Spleen (tissue), 11 donors: Measurements from ENCODE around the gene TEK. TPM values are rescaled to one million over a fixed set of nuclear protein-coding genes. Genes with fewer than 3 reads are reported as not detected.

Experiments used
- DNase-seq: peaks from one replicate; pipeline ENCODE4 v3.0.0-alpha.2; 2020
- H3K27ac ChIP-seq, 8 donors: fragments of 200-600 bp; sonication (generic) in 7 of 8; 1 replicate in 4 of 8; 2 replicates in 4 of 8; pipeline versions ENCODE4 v1.5.0 to v1.8.0; 2016 to 2021; ENCODE audit warnings: inconsistent platforms in 4 of 8, mild to moderate bottlenecking in 4 of 8, moderate library complexity in 1 of 8
- H3K27me3 ChIP-seq, 7 donors: fragments of 200-600 bp; sonication (generic) in 6 of 7; replicated peaks in 1 of 7; 1 replicate in 4 of 7; 2 replicates in 3 of 7; pipeline versions ENCODE4 v1.5.0 to v1.8.0; 2016 to 2021; ENCODE audit warnings: inconsistent platforms in 3 of 7, mild to moderate bottlenecking in 1 of 7
- H3K36me3 ChIP-seq, 6 donors: fragments of 200-600 bp; sonication (generic) in 5 of 6; 1 replicate in 4 of 6; 2 replicates in 2 of 6; pipeline versions ENCODE4 v1.5.0 to v1.8.0; 2016 to 2021; ENCODE audit warnings: inconsistent platforms in 2 of 6
- H3K4me1 ChIP-seq, 6 donors: fragments of 200-600 bp; sonication (generic) in 5 of 6; 1 replicate in 3 of 6; 2 replicates in 3 of 6; pipeline versions ENCODE4 v1.5.0 to v1.8.0; 2016 to 2021; ENCODE audit warnings: inconsistent platforms in 3 of 6
- H3K4me3 ChIP-seq, 8 donors: fragments of 200-600 bp; sonication (generic) in 7 of 8; 1 replicate in 4 of 8; 2 replicates in 4 of 8; pipeline versions ENCODE4 v1.5.0 to v1.8.0; 2016 to 2021; ENCODE audit warnings: inconsistent platforms in 4 of 8, mild to moderate bottlenecking in 4 of 8, moderate library complexity in 2 of 8
- H3K9me3 ChIP-seq, 8 donors: fragments of 200-600 bp; sonication (generic) in 7 of 8; 1 replicate in 4 of 8; 2 replicates in 4 of 8; pipeline versions ENCODE4 v1.5.0 to v1.8.0; 2016 to 2021; ENCODE audit warnings: inconsistent platforms in 4 of 8
- POLR2A ChIP-seq, 3 donors: fragments of 450-650 bp; IDR thresholded peaks; one replicate each; pipeline ENCODE4 v1.5.1; 2017; ENCODE audit warnings: antibody characterized with exemption in 3 of 3, mild to moderate bottlenecking in 1 of 3
- POLR2AphosphoS5 ChIP-seq, 3 donors: sonication (generic); formaldehyde crosslinking; IDR thresholded peaks; one replicate each; pipeline ENCODE4 v1.5.1; 2017; ENCODE audit warnings: antibody characterized with exemption in 3 of 3
- WGBS, 5 donors: extraction: QIAGEN DNeasy Blood & Tissue Kit in 3 of 5; methylation state at CpG; one replicate each; pipeline versions ENCODE4 v1.1.5 to v1.1.7; 2013 to 2018; 5-methylcytosine and 5-hydroxymethylcytosine counted together
- intact Hi-C: fragments of 100-400 bp; cut with DNase I; formaldehyde crosslinking; loops from one replicate; pipeline ENCODE4 v1.15.0; 2023; ENCODE audit warnings: low total_unique reads
- polyA plus RNA-seq, 3 donors: library from polyadenylated mRNA; stranded (reverse); fragments of 200-250 nt; gene quantifications; one replicate each; pipeline ENCODE4 v1.2.1, GENCODE V29; 2013
- total RNA-seq, 7 donors: library from RNA; depleted of rRNA in 3 of 7; stranded (reverse); fragments of >200 nt in 3 of 7; fragmentation: NEBNext Ultra II Directional in 4 of 7; extraction: Animal tissue kit (Norgen Biotek cat#: 25700) in 4 of 7; gene quantifications; one replicate each; pipeline versions ENCODE4 v1.1.0 to v1.2.1, GENCODE V29; 2016 to 2021
- TF ChIP-seq, protein P1 (sequence below), 11 experiments: fragments of 200-600 bp in 7 of 11; fragments of 450-650 bp in 4 of 11; sonication (generic) in 4 of 11; IDR thresholded peaks in 8 of 11; conservative IDR thresholded peaks in 3 of 11; 1 replicate in 7 of 11; 2 replicates in 4 of 11; pipeline versions ENCODE4 v1.4.0 to v1.8.0; 2016 to 2021; ENCODE audit warnings: antibody characterized with exemption in 11 of 11, inconsistent platforms in 4 of 11, mild to moderate bottlenecking in 1 of 11
- donor health status: healthy with polysubstance abuse.
- donor health status: DM: no; HTN: no; CAD: no; lungs with moderate emphysema.
- donor health status: DM: no; HTN: no; CAD: no.
- donor health status: Bipolar disorder and iron deficiency.
- donor health status: healthy.
- donor health status: DM: no; HTN: no; CAD: no.
- donor health status: DM: yes; HTN: yes; CAD: no.

TEK gene
- total and polyA plus RNA-seq, 10 donors = 2.6 to 58.7 (median 44.4) TPM

DNA sequence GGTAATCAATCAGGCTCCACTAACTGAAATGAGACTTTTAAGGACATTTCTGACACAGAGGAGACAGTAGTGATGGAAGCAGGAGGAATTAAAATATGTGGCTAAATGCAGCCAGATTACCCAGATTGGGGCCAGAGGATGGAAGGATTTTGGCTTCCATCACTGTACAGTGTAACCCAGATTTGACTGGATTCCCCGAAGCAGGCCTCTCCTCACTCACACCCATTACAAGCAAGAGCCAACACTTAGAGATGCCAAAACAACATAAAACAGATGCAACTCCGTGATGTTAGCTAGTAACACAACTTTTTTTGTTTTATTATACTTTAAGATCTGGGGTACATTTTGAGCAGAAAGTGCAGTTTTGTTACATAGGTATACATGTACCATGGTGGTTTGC is 17.6 kb downstream of the TEK start:
- H3K4me1 ChIP-seq = peaks cover 0 to 7% (median 2%) of the 10 kb centered on the region in 6 donors
- DNase-seq = no peak
- TF ChIP-seq, protein P1, sequence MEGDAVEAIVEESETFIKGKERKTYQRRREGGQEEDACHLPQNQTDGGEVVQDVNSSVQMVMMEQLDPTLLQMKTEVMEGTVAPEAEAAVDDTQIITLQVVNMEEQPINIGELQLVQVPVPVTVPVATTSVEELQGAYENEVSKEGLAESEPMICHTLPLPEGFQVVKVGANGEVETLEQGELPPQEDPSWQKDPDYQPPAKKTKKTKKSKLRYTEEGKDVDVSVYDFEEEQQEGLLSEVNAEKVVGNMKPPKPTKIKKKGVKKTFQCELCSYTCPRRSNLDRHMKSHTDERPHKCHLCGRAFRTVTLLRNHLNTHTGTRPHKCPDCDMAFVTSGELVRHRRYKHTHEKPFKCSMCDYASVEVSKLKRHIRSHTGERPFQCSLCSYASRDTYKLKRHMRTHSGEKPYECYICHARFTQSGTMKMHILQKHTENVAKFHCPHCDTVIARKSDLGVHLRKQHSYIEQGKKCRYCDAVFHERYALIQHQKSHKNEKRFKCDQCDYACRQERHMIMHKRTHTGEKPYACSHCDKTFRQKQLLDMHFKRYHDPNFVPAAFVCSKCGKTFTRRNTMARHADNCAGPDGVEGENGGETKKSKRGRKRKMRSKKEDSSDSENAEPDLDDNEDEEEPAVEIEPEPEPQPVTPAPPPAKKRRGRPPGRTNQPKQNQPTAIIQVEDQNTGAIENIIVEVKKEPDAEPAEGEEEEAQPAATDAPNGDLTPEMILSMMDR (IDR thresholded peaks at IDR 0.05 in 8 of 11, conservative IDR thresholded peaks at IDR 0.05 in 3 of 11) = no peak
- no peak for TF ChIP-seq POLR2A (IDR thresholded peaks at IDR 0.05)
- no peak for TF ChIP-seq POLR2AphosphoS5 (IDR thresholded peaks at IDR 0.05)
- no peak overlapping the region for H3K4me3 ChIP-seq
- H3K27me3 ChIP-seq = no peaks in the 10 kb centered on the region
- no peaks in the 10 kb centered on the region for H3K36me3 ChIP-seq
- no peak overlapping the region for H3K27ac ChIP-seq
- 72 to 94% (median 85%) methylated on average over 2 of the region's 2 CpGs for WGBS, 5 donors
- no peaks in the 10 kb centered on the region for H3K9me3 ChIP-seq
- intact Hi-C loops = no loop called here

DNA sequence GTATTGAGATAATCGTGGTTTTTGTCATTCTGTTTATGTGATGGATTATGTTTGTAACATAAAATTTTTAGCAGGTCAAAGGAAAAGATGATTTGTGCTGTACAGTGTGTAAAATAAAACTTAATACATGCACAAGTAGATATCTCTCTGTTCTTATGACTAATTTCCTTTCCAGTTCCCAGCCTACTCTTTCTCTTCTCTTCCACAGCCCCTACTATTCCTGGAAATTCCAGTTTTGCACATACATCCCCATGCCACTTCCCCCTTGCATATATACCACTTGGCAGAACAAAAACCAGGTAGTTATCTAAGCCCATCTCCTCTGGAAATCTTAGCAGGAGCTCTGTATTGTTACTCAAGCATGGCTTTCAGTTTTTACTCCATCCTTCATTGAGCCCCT is 20.2 kb downstream of the TEK start:
- TF ChIP-seq, protein P1 (IDR thresholded peaks at IDR 0.05 in 8 of 11, conservative IDR thresholded peaks at IDR 0.05 in 3 of 11) = no peak
- TF ChIP-seq POLR2AphosphoS5 (IDR thresholded peaks at IDR 0.05) (no peak), POLR2A (IDR thresholded peaks at IDR 0.05) (no peak)
- no peaks in the 10 kb centered on the region for H3K36me3 ChIP-seq
- H3K9me3 ChIP-seq = no peaks in the 10 kb centered on the region
- intact Hi-C loops = no loop called here
- H3K4me1 ChIP-seq = peaks cover 0 to 7% (median 2%) of the 10 kb centered on the region in 6 donors
- no peak overlapping the region for H3K4me3 ChIP-seq
- no peaks in the 10 kb centered on the region for H3K27me3 ChIP-seq
- no peak overlapping the region for H3K27ac ChIP-seq
- no peak for DNase-seq
- 53 to 73% (median 60%) methylated on average over 1 of the region's 1 CpG for WGBS, 5 donors

DNA sequence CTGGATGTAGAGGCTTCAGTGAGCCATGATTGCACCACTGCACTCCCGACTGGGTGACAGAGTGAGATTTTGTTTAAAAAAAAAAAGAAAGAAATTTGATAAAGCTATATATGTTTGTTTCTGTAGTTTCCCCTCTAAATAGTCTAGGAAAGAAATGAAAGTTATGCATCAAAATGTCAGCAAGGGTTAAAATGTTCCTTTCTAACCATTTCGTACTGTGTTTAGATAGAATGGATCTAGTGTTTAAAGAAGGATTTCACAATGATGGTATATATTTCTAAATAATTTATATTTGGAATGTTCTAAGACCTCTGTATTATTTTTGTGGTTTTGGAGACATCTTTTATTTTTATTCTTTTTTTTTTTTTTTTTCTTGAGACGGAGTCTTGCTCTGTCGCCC is 22.7 kb downstream of the TEK start:
- Histone ChIP-seq H3K9me3 (no peaks in the 10 kb centered on the region), H3K27me3 (no peaks in the 10 kb centered on the region), H3K27ac (no peak overlapping the region), H3K4me1 (no peaks in the 10 kb centered on the region), H3K4me3 (no peak overlapping the region), H3K36me3 (no peaks in the 10 kb centered on the region)
- no peak for DNase-seq
- intact Hi-C loops = loop anchor here (10.0 kb wide), 1 partner anchor 63 kb away; no protein-coding TSS in a partner anchor
- TF ChIP-seq POLR2AphosphoS5 (IDR thresholded peaks at IDR 0.05) = no peak
- no peak for TF ChIP-seq POLR2A (IDR thresholded peaks at IDR 0.05)
- 88 to 94% (median 93%) methylated on average over 4 of the region's 4 CpGs for WGBS, 5 donors

DNA sequence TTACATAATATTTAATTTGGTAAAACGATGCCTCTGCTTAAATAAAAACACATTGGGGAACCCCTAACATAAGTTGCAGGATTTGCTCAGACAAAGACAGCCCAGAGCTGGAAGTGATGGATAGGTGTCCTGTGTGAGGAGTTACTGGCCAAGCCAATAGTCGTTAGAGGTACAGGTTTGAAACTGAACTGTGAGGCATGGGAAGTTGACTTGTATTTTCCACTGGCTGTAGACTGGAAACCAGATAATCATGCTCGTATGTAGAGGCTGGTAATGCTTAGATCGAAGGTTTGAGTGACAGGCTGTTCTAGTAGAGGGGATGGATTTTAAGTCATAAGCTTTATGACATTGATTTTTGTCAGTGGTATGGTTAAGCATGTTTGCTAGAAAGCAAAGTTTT is 24.8 kb downstream of the TEK start:
- H3K9me3 ChIP-seq = peaks cover 0 to 9% (median 0%) of the 10 kb centered on the region in 8 donors
- H3K36me3 ChIP-seq = no peaks in the 10 kb centered on the region
- H3K4me1 ChIP-seq = no peaks in the 10 kb centered on the region
- intact Hi-C loops = loop anchor here (10.0 kb wide), 1 partner anchor 61 kb away; no protein-coding TSS in a partner anchor
- H3K27me3 ChIP-seq = no peaks in the 10 kb centered on the region
- DNase-seq = no peak
- TF ChIP-seq, protein P1 (IDR thresholded peaks at IDR 0.05 in 8 of 11, conservative IDR thresholded peaks at IDR 0.05 in 3 of 11) = no peak
- TF ChIP-seq POLR2AphosphoS5 (IDR thresholded peaks at IDR 0.05) = no peak
- TF ChIP-seq POLR2A (IDR thresholded peaks at IDR 0.05) = no peak
- no peak overlapping the region for H3K27ac ChIP-seq
- no peak overlapping the region for H3K4me3 ChIP-seq
- WGBS, 5 donors = 75 to 89% (median 78%) methylated on average over 4 of the region's 4 CpGs
